ENCODE data around the gene LARGE1.

Gene LARGE1

GRCh38 chr22:33620085-33620484, 300.2 kb downstream of the LARGE1 start:
- DNase-seq (ENCODE audit: low spot score): no peak
- no peak for TF ChIP-seq CTCF (IDR thresholded peaks at IDR 0.05; ENCODE audit: borderline replicate concordance, control extremely low read depth, extremely low read depth, insufficient read depth, missing control alignments)
- in situ Hi-C loops (cut with MboI; ENCODE audit: low sequenced_read_pairs, unreplicated experiment): no loop called here

GRCh38 chr22:33606504-33606903, 313.8 kb downstream of the LARGE1 start:
- TF ChIP-seq CTCF (IDR thresholded peaks at IDR 0.05; ENCODE audit: borderline replicate concordance, control extremely low read depth, extremely low read depth, insufficient read depth, missing control alignments): no peak
- no peak for DNase-seq (ENCODE audit: low spot score)
- in situ Hi-C loops (cut with MboI; ENCODE audit: low sequenced_read_pairs, unreplicated experiment): no loop called here

- in situ Hi-C loops (cut with MboI; ENCODE audit: low sequenced_read_pairs, unreplicated experiment): no loop called here
- DNase-seq (ENCODE audit: low spot score): no peak
- no peak for TF ChIP-seq CTCF (IDR thresholded peaks at IDR 0.05; ENCODE audit: borderline replicate concordance, control extremely low read depth, extremely low read depth, insufficient read depth, missing control alignments)
Measured at GRCh38 chr22:33605666-33606065, 314.6 kb downstream of the LARGE1 start.

- in situ Hi-C loops (cut with MboI; ENCODE audit: low sequenced_read_pairs, unreplicated experiment): no loop called here
- TF ChIP-seq CTCF (IDR thresholded peaks at IDR 0.05; ENCODE audit: borderline replicate concordance, control extremely low read depth, extremely low read depth, insufficient read depth, missing control alignments): no peak
- no peak for DNase-seq (ENCODE audit: low spot score)
Measured at GRCh38 chr22:33605221-33605620, 315.1 kb downstream of the LARGE1 start.

GRCh38 chr22:33601062-33601461, 319.2 kb downstream of the LARGE1 start:
- in situ Hi-C loops (cut with MboI; ENCODE audit: low sequenced_read_pairs, unreplicated experiment): no loop called here
- no peak for TF ChIP-seq CTCF (IDR thresholded peaks at IDR 0.05; ENCODE audit: borderline replicate concordance, control extremely low read depth, extremely low read depth, insufficient read depth, missing control alignments)
- no peak for DNase-seq (ENCODE audit: low spot score)

- in situ Hi-C loops (cut with MboI; ENCODE audit: low sequenced_read_pairs, unreplicated experiment): no loop called here
- no peak for TF ChIP-seq CTCF (IDR thresholded peaks at IDR 0.05; ENCODE audit: borderline replicate concordance, control extremely low read depth, extremely low read depth, insufficient read depth, missing control alignments)
- no peak for DNase-seq (ENCODE audit: low spot score)
Measured at GRCh38 chr22:33600595-33600994, 319.7 kb downstream of the LARGE1 start.

- DNase-seq (ENCODE audit: low spot score): no peak
- in situ Hi-C loops (cut with MboI; ENCODE audit: low sequenced_read_pairs, unreplicated experiment): no loop called here
- no peak for TF ChIP-seq CTCF (IDR thresholded peaks at IDR 0.05; ENCODE audit: borderline replicate concordance, control extremely low read depth, extremely low read depth, insufficient read depth, missing control alignments)
Measured at GRCh38 chr22:33600113-33600512, 320.2 kb downstream of the LARGE1 start.
